ENCODE results near the gene ITPK1. TPM values are rescaled to one million over a fixed set of nuclear protein-coding genes. Genes with fewer than 3 reads are reported as not detected.

The ITPK1 gene
- polyA plus RNA-seq, 1 of the 3 experiments (the other 2 are of a cell fraction), result 23.2 TPM

DNA sequence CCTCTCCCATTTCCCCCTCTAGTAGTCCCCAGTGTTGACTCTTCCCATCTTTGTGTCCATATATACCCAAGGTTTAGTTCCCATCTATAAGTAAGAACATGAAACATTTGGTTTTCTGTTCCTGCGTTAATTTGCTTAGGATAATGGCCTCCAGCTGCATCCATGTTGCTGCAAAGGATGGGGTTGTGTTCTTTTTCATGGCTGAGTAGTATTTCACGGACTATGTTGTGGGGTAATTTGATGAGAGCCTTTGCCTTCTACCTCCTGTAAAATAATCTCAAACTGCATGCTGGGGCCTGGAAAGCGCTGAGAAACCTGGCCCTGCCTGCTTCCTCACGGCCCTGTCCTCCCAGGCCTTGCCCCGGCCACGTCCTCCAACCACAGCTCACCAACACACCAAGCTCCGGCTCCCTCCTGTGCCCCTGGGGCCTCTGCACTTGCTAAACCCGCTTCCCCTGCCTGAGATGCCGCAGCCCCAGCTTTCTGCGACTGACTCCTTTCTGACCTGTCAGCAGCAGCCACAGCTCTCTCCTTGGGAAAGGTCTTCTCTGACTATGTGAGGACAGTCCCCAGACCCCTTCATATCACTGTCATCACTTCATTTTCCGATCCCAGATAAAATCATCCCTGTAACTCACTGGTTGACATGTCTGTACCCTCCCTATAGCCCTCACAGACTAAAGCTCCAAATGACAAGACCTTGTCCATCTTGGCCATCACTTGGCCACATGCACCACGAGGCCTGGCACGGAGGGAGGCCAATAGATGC lies 19.8 kb downstream of the ITPK1 start:
- H3K36me3 ChIP-seq (replicated peaks in 1 of 2; ENCODE audit: control insufficient read depth in 1 of 2, insufficient read depth in 2 of 2, low read length in 1 of 2), result no peaks in the 10 kb centered on the region
- no peaks in the 10 kb centered on the region for H3K27me3 ChIP-seq (ENCODE audit: insufficient read depth)
- TF ChIP-seq GATA2 (CRISPR knock-in tag; IDR thresholded peaks at IDR 0.05) (0 out of 2 replicates have a peak, but pooled peaks have one; percentile 18), TCF12 (IDR thresholded peaks at IDR 0.05) (no peak)
- WGBS (ENCODE audit: low lambda C conversion rate), result 92% methylated on average over 13 of the region's 13 CpGs
- ChIA-PET CTCF (interaction anchor here (0.6 to 13.1 kb wide), 8 partner anchors 10 to 149 kb away, joined by 3 to 135 read pairs (median 4); no protein-coding TSS in a partner anchor), POLR2A (no interaction called here)
- H3K79me2 ChIP-seq (ENCODE audit: insufficient read depth), result no peaks in the 10 kb centered on the region
- no peak overlapping the region for H3K4me2 ChIP-seq
- no peaks in the 10 kb centered on the region for H3F3A ChIP-seq (replicated peaks; ENCODE audit: insufficient read depth)
- H3K4me1 ChIP-seq (ENCODE audit: control insufficient read depth in 1 of 2, insufficient read depth in 2 of 2, low read depth in 1 of 2, low read length in 1 of 2), result peaks cover 0 to 74% of the 10 kb centered on the region in 2 experiments; a peak in 2 of 4 replicates
- H3K9me3 ChIP-seq, result no peaks in the 10 kb centered on the region
- H2AFZ ChIP-seq (ENCODE audit: low read depth), result no peak overlapping the region
- peak overlapping the region in 1 of 2 experiments; percentile 48; a peak in 1 of 4 replicates for H3K27ac ChIP-seq (ENCODE audit: low read depth in 2 of 2, low read length in 1 of 2)
- no peak overlapping the region for H3K4me3 ChIP-seq (ENCODE audit: low read depth in 2 of 2, low read length in 1 of 2)
- no peak overlapping the region for H3K9ac ChIP-seq
- H4K20me1 ChIP-seq (ENCODE audit: insufficient read depth), result 0 out of 2 replicates have a peak, but pooled peaks cover 7% of the 10 kb centered on the region
- no peak for DNase-seq
- H3K9me2 ChIP-seq, result no peaks in the 10 kb centered on the region

DNA sequence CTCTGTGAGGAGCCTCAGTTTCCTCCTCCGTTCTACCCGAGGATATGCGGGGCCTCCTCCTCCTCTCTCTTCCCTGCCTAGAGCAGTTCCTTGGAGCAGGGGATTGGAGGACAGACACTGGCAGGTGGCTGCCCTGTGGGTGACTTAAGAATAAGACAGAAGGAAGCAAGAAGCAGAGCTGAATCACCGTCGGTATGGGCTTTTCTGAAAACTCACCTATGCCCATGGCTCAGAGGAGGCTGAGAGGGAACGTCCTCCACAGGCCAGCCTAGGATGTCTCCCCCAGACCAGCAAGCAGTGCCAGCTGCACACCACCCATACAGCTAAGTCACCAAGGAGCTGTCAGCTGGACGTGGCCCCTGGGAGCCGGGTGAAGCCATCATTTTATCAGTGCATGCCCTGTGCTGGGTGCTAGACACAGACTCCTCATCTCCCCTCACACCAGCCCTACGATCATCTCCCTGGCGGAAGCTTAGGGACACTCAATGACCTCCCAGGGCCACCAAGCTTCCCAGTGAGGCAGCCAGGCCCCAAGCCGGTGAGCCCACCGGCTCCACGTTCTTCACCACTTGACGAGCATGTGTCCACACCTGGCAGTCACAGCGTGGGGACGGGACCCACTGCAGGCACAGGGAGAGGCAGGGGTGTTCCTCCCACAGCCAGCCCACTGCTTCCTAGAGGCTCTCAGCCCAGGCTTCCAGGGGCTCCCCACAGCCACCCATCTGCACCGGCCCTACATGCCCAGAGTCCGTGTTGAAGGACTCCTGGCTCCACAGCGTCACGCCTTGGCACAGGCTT lies 21.4 kb downstream of the ITPK1 start:
- Histone ChIP-seq H3K9me2 (no peaks in the 10 kb centered on the region), H3K9ac (no peak overlapping the region), H3K4me3 (ENCODE audit: low read depth in 2 of 2, low read length in 1 of 2) (no peak overlapping the region), H3K4me1 (ENCODE audit: control insufficient read depth in 1 of 2, insufficient read depth in 2 of 2, low read depth in 1 of 2, low read length in 1 of 2) (peaks cover 0 to 74% of the 10 kb centered on the region in 2 experiments; a peak in 2 of 4 replicates), H3K9me3 (no peaks in the 10 kb centered on the region), H3K27me3 (ENCODE audit: insufficient read depth) (no peaks in the 10 kb centered on the region), H3K36me3 (replicated peaks in 1 of 2; ENCODE audit: control insufficient read depth in 1 of 2, insufficient read depth in 2 of 2, low read length in 1 of 2) (no peaks in the 10 kb centered on the region), H2AFZ (ENCODE audit: low read depth) (no peak overlapping the region), H3K27ac (ENCODE audit: low read depth in 2 of 2, low read length in 1 of 2) (no peak overlapping the region; a peak in 1 of 4 replicates), H3K79me2 (ENCODE audit: insufficient read depth) (no peaks in the 10 kb centered on the region), H4K20me1 (ENCODE audit: insufficient read depth) (peaks cover 6% of the 10 kb centered on the region; the same call in 1 of the 2 replicates), H3F3A (replicated peaks; ENCODE audit: insufficient read depth) (no peaks in the 10 kb centered on the region), H3K4me2 (no peak overlapping the region)
- no peak for TF ChIP-seq EP300 (IDR thresholded peaks at IDR 0.05; ENCODE audit: borderline replicate concordance in 1 of 2, low read depth in 1 of 2, low read length in 1 of 2)
- no peak for TF ChIP-seq SMC3 (IDR thresholded peaks at IDR 0.05; ENCODE audit: low read depth, low read length)
- TF ChIP-seq, protein P1, sequence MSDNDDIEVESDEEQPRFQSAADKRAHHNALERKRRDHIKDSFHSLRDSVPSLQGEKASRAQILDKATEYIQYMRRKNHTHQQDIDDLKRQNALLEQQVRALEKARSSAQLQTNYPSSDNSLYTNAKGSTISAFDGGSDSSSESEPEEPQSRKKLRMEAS (IDR thresholded peaks at IDR 0.05; ENCODE audit: low read depth), result no peak
- no peak for TF ChIP-seq MXI1 (IDR thresholded peaks at IDR 0.05; ENCODE audit: low read depth, low read length)
- no peak for TF ChIP-seq RXRA (IDR thresholded peaks at IDR 0.05; ENCODE audit: borderline replicate concordance, low read depth)
- TF ChIP-seq JUND (IDR thresholded peaks at IDR 0.05), result no peak
- no peak for TF ChIP-seq ELF1 (IDR thresholded peaks at IDR 0.05)
- no peak for TF ChIP-seq RAD21 (IDR thresholded peaks at IDR 0.05; ENCODE audit: low read length)
- TF ChIP-seq, protein P2, sequence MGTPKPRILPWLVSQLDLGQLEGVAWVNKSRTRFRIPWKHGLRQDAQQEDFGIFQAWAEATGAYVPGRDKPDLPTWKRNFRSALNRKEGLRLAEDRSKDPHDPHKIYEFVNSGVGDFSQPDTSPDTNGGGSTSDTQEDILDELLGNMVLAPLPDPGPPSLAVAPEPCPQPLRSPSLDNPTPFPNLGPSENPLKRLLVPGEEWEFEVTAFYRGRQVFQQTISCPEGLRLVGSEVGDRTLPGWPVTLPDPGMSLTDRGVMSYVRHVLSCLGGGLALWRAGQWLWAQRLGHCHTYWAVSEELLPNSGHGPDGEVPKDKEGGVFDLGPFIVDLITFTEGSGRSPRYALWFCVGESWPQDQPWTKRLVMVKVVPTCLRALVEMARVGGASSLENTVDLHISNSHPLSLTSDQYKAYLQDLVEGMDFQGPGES (IDR thresholded peaks at IDR 0.05; ENCODE audit: low read depth, low read length), result no peak
- TF ChIP-seq, protein P3, sequence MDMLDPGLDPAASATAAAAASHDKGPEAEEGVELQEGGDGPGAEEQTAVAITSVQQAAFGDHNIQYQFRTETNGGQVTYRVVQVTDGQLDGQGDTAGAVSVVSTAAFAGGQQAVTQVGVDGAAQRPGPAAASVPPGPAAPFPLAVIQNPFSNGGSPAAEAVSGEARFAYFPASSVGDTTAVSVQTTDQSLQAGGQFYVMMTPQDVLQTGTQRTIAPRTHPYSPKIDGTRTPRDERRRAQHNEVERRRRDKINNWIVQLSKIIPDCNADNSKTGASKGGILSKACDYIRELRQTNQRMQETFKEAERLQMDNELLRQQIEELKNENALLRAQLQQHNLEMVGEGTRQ (IDR thresholded peaks at IDR 0.05; ENCODE audit: borderline replicate concordance, low read depth, low read length), result no peak
- TF ChIP-seq POLR2AphosphoS5 (IDR thresholded peaks at IDR 0.05; ENCODE audit: low read depth, low read length), result no peak
- TF ChIP-seq, protein P4, sequence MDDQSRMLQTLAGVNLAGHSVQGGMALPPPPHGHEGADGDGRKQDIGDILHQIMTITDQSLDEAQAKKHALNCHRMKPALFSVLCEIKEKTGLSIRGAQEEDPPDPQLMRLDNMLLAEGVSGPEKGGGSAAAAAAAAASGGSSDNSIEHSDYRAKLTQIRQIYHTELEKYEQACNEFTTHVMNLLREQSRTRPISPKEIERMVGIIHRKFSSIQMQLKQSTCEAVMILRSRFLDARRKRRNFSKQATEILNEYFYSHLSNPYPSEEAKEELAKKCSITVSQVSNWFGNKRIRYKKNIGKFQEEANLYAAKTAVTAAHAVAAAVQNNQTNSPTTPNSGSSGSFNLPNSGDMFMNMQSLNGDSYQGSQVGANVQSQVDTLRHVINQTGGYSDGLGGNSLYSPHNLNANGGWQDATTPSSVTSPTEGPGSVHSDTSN (IDR thresholded peaks at IDR 0.05), result no peak
- no peak for TF ChIP-seq NRF1 (IDR thresholded peaks at IDR 0.05; ENCODE audit: low read depth, low read length)
- TF ChIP-seq FOXJ3 (CRISPR knock-in tag; IDR thresholded peaks at IDR 0.05), result no peak
- TF ChIP-seq, protein P5, sequence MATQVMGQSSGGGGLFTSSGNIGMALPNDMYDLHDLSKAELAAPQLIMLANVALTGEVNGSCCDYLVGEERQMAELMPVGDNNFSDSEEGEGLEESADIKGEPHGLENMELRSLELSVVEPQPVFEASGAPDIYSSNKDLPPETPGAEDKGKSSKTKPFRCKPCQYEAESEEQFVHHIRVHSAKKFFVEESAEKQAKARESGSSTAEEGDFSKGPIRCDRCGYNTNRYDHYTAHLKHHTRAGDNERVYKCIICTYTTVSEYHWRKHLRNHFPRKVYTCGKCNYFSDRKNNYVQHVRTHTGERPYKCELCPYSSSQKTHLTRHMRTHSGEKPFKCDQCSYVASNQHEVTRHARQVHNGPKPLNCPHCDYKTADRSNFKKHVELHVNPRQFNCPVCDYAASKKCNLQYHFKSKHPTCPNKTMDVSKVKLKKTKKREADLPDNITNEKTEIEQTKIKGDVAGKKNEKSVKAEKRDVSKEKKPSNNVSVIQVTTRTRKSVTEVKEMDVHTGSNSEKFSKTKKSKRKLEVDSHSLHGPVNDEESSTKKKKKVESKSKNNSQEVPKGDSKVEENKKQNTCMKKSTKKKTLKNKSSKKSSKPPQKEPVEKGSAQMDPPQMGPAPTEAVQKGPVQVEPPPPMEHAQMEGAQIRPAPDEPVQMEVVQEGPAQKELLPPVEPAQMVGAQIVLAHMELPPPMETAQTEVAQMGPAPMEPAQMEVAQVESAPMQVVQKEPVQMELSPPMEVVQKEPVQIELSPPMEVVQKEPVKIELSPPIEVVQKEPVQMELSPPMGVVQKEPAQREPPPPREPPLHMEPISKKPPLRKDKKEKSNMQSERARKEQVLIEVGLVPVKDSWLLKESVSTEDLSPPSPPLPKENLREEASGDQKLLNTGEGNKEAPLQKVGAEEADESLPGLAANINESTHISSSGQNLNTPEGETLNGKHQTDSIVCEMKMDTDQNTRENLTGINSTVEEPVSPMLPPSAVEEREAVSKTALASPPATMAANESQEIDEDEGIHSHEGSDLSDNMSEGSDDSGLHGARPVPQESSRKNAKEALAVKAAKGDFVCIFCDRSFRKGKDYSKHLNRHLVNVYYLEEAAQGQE (IDR thresholded peaks at IDR 0.05; ENCODE audit: low read depth, low read length), result no peak
- no peak for TF ChIP-seq TAF1 (IDR thresholded peaks at IDR 0.05; ENCODE audit: borderline replicate concordance, low read depth, low read length)
- 93% methylated on average over 15 of the region's 20 CpGs for WGBS (ENCODE audit: low lambda C conversion rate)
- POLR2A ChIA-PET, result no interaction called here
- CTCF ChIA-PET, result interaction anchor here (0.7 to 13.1 kb wide), 5 partner anchors 11 to 142 kb away, joined by 3 to 135 read pairs (median 4); no protein-coding TSS in a partner anchor
- no peak for DNase-seq

Measured in SK-N-SH (cell line).